Activated CD4-positive, alpha-beta T cell treated with anti-CD3 and anti-CD28 coated beads for 4 hours (primary cell): ENCODE results near the gene GAS7.

Experiments
- DNase-seq, 2 donors: peaks; one replicate each; pipeline ENCODE4 v3.0.0-alpha.2; 2020

GAS7 gene

GRCh38 chr17:10170233-10170632 lies 28.2 kb downstream of the GAS7 start:
- DNase-seq, result no peak

GRCh38 chr17:10169290-10169689 lies 29.1 kb downstream of the GAS7 start:
- DNase-seq, result no peak

- DNase-seq, result no peak
Measured at GRCh38 chr17:10166176-10166935, 32.0 kb downstream of the GAS7 start.

DNA sequence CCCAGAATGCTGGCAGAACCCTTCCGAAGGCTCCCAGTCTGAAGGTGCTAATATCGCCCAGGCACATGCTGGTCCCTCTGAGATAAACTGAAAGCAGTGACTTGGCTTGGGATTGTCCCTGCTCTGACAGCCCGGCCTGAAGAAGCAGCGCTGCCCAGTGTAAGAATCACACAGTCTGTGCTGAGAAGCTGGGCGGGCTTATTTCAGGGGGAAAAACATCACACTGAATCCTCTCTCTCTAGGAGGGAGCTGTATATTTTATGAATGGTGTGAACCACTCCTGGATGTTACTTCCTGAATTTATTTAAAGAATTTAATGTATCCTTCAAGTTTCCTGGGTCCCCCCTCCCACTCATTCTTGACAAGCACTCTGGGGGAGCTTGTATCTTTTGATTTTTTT lies 36.3 kb downstream of the GAS7 start:
- DNase-seq, result no peak

DNA sequence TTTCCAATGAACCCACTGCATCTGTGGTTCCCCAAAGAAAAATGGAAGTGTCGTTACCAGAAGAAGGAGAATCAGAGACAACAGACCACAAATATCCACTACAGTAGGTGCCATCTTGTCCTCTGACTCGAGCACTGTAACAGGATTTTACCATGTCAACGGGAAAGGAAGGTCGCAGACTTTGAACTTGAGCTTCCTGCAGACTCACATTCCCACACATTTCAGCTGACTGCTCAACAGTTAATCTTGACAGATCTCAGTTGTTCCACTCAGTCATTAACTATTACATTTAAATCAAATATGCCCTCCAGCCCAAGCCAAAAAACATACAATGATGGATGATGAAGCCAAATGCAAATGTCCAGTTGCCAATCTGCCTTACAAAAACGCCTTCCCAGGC lies 37.0 kb downstream of the GAS7 start:
- no peak for DNase-seq

DNA sequence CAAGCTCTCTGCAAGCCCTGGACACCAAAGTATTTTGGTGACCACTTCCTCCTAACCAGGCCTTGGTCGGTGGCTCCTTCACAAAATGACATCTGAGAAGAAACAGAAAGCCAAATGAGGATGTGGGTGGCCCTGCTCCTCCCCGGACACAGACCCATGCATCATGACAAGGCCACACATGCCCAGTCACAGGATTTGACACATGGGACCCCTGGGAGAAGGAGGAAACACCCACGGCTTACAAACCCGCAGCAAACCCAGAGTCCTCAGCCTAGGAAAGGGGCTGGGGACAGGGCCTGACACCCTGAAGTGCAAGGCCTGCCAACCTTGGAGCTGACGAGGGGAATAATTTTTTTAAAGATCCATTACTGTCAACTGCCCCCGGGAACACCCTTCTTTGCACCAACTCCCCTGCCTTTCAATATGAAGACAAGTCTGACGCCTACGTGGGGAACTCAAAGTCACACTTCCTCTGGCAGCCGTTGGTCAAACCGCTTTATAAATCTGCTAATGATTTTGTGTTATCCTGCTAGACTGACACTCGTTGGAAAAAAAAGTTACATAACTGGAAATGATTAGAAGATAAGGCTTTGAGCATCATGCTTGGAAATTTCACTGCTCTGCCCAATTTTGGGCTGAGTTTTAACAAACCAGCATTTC lies 41.3 kb downstream of the GAS7 start:
- DNase-seq, result no peak

DNA sequence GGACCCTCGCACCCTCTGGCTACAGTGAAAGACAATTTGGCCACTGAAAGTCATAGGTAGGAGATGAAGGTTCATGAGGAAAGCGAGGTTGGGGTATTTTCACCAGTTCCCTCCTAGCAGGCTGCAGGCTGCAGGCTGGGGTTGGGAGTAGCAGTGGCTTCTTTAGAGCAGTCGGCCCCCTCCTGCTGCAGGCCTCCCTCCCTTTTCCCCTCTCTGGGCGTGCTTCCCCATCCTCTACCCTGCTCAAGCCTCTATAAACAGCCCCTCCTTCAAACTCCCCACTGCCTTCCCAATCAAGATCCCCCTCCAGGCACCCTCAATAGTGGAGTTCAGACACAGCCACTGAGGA lies 41.8 kb downstream of the GAS7 start:
- no peak for DNase-seq

GRCh38 chr17:10156077-10156435 lies 42.4 kb downstream of the GAS7 start:
- no peak for DNase-seq

DNA sequence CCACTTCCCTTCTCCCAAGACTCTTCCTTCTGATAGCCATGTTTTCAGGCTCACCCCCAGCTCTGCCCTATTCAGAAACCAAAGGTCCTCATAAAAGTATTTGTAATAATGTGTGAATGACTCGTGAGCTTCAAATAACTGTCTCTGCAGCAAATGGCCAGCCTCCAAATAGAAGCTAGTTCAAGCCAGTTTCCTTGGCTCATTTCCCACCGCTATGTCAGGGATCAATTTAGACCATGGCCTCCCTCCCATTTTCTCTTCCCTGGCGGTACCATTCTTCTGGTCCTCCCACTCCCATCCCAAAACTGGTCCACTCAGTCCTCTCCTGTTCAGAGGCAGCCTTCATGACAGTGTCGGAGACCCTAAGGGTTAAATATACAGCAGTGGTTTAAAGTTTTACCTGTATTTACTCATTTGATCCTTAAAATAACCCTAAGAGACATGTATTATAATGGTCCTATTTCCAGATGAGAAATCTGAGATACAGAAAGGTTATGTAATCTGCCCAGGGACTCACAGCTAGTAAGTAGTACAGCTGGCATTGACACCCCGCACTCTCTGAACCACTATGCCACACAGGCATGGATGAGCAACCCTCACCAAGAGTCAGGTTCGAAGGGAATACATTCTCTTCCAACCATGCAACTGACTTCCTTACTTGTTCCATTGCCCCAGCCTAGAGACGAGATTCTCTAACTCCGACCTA lies 42.9 kb downstream of the GAS7 start:
- DNase-seq, result no peak

- no peak for DNase-seq
Measured at GRCh38 chr17:10151667-10152496, 46.5 kb downstream of the GAS7 start.

DNA sequence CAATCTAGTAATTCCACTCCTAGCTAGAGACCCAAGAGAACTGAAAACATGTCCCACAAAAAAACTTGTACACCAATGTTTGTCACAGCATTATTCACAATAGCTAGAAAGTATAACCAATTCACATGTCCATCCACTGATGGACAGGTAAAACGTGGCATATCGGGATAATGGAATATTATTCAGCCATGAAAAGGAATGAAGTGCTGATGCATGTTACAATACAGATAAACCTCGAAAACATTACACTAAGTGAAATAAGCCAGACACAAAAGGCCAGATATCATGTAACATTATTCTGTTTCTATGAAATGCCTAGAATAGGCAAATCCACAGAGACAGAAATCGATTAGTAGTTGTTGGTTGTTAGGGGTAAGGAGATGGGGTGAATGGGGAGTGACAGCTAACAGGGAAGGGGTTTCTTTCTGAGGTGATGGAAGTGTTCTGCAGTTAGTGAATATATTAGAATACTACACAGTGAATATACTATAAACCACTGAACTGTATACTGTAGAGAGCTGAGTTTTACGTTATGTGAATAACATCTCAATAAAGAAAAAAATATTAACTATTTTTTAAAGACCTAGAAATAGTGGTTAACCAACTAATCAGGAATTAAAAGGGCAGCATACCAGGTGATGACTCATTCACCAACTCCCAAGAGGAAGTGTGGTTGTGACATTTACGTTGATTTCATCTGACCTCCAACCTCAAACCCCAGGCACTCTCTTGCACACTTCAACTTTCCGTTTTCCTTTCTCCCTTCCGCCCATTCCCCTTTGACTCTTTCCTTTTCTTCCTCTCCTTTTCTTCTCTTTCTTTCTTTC lies 48.6 kb downstream of the GAS7 start:
- DNase-seq, result no peak

DNA sequence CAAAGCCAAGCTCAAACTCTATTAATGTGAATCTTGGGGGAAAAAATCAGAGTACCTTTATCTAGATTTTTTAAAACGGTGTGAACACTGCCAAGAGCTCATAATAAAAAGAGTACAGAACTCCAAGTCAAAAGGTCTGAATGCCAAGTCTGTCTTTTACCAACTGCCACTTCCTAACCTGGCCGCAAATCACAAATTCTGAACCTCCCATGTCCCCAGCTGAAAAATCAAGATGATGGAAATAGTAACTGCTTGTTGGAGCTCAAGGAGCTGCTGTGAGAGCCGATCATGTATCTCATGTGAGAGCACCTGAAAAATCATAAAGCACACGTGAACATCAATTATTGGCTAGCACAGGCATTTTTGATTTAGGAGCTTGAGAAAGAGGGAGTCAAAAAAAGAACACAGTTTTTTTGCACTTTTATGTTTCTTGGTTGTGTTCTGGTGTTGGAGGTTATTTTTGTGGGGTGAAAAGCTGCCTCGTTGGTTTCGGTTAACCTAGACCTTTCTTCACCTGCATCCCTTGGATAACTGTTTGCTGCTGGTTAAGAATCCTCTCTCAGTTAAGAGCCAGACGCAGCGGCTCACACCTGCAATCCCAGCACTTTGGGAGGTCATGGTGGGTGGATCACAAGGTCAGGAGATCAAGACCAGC lies 50.5 kb downstream of the GAS7 start:
- DNase-seq, result no peak

- no peak for DNase-seq
Measured at GRCh38 chr17:10147040-10147439, 51.4 kb downstream of the GAS7 start.

DNA sequence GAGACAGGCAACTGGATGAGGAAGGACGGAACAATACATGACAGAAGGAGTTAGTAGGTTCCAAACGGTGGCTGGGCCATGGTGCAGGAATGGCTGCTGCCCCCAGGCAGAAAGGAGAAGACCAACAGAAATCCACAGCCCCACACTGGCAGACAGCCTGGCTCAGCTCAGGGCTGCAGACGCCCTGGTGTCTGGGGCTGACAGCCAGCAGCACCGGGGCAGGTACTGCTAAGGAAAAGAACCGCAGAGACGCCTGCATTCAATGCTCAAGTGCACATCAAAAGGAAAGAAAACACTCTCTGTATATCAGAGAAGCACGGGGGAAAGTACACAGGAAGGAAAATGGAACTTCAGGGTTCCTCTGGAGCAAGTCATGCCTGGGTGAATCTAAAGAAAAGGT lies 53.4 kb downstream of the GAS7 start:
- DNase-seq, result no peak

- DNase-seq, result no peak
Measured at GRCh38 chr17:10144456-10144855, 54.0 kb downstream of the GAS7 start.

DNA sequence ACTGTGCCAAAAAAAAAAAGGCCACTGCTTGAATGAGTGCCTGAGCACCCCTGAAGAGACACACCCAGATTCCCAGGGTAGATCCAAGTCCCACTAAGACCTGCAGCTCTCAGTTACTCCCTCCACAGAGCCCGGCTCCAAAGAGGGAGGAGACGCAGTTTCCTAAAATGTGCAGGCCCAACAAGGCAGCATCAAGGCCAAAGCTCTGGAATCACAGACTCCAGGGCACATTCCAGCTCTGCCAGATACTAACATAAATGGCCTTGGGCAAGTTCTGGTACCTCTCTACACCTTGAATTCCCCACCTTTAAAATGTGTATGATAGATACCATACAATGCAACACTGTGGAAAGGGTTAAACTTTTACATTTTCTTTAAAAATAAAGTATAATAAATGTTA lies 57.0 kb downstream of the GAS7 start:
- DNase-seq, result no peak

DNA sequence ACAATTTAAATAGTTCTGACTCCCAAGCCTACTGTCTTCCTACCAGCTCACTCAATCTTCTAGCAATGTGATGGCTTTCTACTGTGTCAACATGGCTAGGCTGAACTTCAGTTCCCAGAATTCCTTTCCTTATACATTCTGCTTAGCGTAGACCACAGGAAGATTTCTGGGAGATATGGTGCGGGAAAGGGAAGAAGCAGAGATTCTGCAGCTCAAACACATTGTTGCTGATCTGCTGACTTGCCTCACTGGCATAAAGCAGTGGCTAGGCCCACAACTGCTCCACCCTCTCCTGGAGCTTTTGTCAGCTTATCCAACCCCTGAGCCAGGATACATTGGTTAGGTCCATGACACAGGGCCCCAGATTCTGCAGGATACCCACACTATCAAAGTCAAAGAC lies 58.8 kb downstream of the GAS7 start:
- DNase-seq, result no peak

DNA sequence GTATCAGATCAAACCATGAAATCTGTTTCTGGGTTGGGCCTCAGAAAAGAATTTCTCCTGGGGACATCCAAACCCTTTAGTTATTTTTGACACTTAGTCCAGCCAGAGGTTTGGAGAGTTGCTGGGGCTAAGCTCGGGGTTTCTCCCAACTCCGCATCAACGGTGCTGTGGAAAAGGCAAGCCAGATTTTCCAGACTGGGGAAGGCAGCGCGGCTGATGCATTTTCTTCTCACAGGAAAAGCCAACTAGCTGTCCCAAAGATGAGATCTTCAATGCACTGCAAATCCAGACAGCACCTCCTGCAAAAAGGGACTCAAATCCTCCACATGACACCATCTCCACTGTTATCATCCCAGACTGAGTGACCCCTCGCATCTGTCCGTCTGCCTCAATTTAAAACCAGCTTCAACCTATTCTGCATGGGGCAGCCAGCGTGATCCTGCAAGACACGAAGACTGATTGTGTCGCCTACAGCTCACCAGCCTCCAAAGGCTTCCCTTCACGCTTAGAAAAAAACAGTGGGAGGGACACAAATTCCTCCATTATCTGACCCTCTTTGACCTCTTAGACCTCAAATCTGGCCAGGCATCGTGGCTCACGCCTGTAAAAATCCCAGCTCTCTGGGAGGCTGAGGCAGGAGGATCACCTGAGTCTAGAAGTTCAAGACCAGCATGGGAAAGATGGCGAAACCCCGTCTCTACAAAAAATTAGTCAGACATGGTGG lies 62.0 kb downstream of the GAS7 start:
- no peak for DNase-seq

GRCh38 chr17:10135539-10136257 lies 62.7 kb downstream of the GAS7 start:
- DNase-seq, result no peak

- DNase-seq, result no peak
Measured at GRCh38 chr17:10130677-10131076, 67.7 kb downstream of the GAS7 start.

DNA sequence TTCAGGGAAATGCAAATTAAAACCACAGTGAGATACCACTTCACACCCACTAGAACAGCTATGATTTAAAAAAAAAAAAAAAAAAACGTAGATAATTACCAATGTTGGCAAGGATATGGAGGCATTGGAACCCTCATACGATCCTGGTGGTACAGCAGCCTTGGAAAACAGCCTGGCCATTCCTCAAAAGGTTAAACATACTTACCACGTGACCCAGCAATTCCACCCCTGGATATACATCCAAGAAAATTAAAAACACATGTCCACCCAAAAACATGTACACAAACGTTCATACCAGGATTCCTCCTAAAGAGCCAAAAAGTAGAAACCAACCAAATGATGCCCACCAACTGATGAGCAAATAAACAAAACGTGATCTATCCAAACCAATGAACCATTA lies 68.1 kb downstream of the GAS7 start:
- DNase-seq, result no peak
